H1 (cell line): ENCODE measurements around the gene EPHA10. TPM values are rescaled to one million over a fixed set of nuclear protein-coding genes. Genes with fewer than 3 reads are reported as not detected.
"Not testable (repeated sequence)": the region's sequence is repeated elsewhere in the genome, so short reads cannot be mapped to it uniquely, and the experiment has no call there.

Experiments
- CTCF ChIA-PET: fragments of 300-600 bp; sonication (Branson Sonifier 250); formaldehyde crosslinking; loops from one replicate; lab custom pipeline; 2021; ENCODE audit not compliant: partially characterized antibody; lab: Charles Lee
- POLR2A ChIA-PET: fragments of 300-600 bp; sonication (Branson Sonifier 250); formaldehyde crosslinking; loops from one replicate; lab custom pipeline; 2021; ENCODE audit warnings: inconsistent platforms; ENCODE audit not compliant: partially characterized antibody; lab: Charles Lee
- DNase-seq, 2 experiments: peaks; one replicate each; pipeline versions ENCODE4 v3.0.0 to v3.0.0-alpha.2; 2010 to 2022; ENCODE audit warnings: low spot score in 2 of 2, low read depth in 1 of 2, mixed read lengths in 1 of 2
- FAIRE-seq: peaks from 2 replicates; lab custom pipeline; 2011; peaks lifted over from hg19 to GRCh38; lab: Jason Lieb, UNC
- H2AFZ ChIP-seq: 2 replicates; pipeline ENCODE4 v1.8.1; 2012; ENCODE audit warnings: low read length, inconsistent platforms
- H2AK5ac ChIP-seq: 2 replicates; pipeline ENCODE4 v1.6.1; 2013; ENCODE audit warnings: low read depth, low read length
- H2BK120ac ChIP-seq: replicated peaks from 2 replicates; pipeline ENCODE3; 2013; ENCODE audit warnings: low read depth, low read length, inconsistent platforms
- H2BK12ac ChIP-seq: 2 replicates; pipeline ENCODE4 v1.6.1; 2013; ENCODE audit warnings: low read depth, low read length
- H2BK15ac ChIP-seq: 2 replicates; pipeline ENCODE4 v1.6.1; 2013; ENCODE audit warnings: low read length
- H2BK20ac ChIP-seq: 2 replicates; pipeline ENCODE4 v1.6.1; 2013; ENCODE audit warnings: low read length
- H2BK5ac ChIP-seq: 2 replicates; pipeline ENCODE4 v1.6.1; 2013; ENCODE audit warnings: low read depth, low read length
- H3K14ac ChIP-seq: 2 replicates; pipeline ENCODE4 v1.6.1; 2013; ENCODE audit warnings: inconsistent platforms; ENCODE audit not compliant: insufficient read length
- H3K18ac ChIP-seq: 2 replicates; pipeline ENCODE4 v1.6.1; 2013; ENCODE audit warnings: low read length; ENCODE audit errors: extremely low read depth
- H3K23ac ChIP-seq: 2 replicates; pipeline ENCODE4 v1.6.1; 2013; ENCODE audit warnings: inconsistent platforms; ENCODE audit not compliant: insufficient read length
- H3K23me2 ChIP-seq: 2 replicates; pipeline ENCODE4 v1.6.1; 2013; ENCODE audit warnings: low read depth, low read length
- H3K27ac ChIP-seq: 2 replicates; pipeline ENCODE4 v1.6.1; 2011; ENCODE audit warnings: low read depth, low read length, inconsistent platforms
- H3K27me3 ChIP-seq, 4 experiments: replicated peaks in 1 of 4; 1 replicate in 1 of 4; 2 replicates in 3 of 4; pipeline versions ENCODE4 v1.6.1 to v1.8.1; 2011 to 2013; ENCODE audit warnings: low read length in 3 of 4, mild to moderate bottlenecking in 3 of 4, inconsistent platforms in 2 of 4, mixed read lengths in 2 of 4, moderate library complexity in 1 of 4; ENCODE audit not compliant: control insufficient read depth in 3 of 4, insufficient read depth in 3 of 4; ENCODE audit errors: extremely low read depth in 1 of 4
- H3K36me3 ChIP-seq, 4 experiments: 2 replicates each; pipeline versions ENCODE4 v1.6.1 to v1.8.1; 2011 to 2013; ENCODE audit warnings: mild to moderate bottlenecking in 4 of 4, low read length in 3 of 4, moderate library complexity in 2 of 4, control low read depth in 1 of 4, inconsistent platforms in 1 of 4; ENCODE audit not compliant: insufficient read depth in 4 of 4, control insufficient read depth in 2 of 4
- H3K4ac ChIP-seq: replicated peaks from 2 replicates; pipeline ENCODE3; 2013; ENCODE audit warnings: low read length, low read depth, mixed read lengths, inconsistent platforms; ENCODE audit not compliant: insufficient read length
- H3K4me1 ChIP-seq, 4 experiments: replicated peaks in 1 of 4; 1 replicate in 1 of 4; 2 replicates in 3 of 4; pipeline versions ENCODE4 v1.6.1 to v1.8.1; 2011 to 2013; ENCODE audit warnings: low read length in 3 of 4, inconsistent platforms in 2 of 4, mixed read lengths in 1 of 4; ENCODE audit not compliant: insufficient read depth in 4 of 4, control insufficient read depth in 3 of 4
- H3K4me2 ChIP-seq, 2 experiments: 2 replicates each; pipeline versions ENCODE4 v1.6.1 to v1.8.1; 2011 to 2013; ENCODE audit warnings: low read depth in 2 of 2, low read length in 2 of 2, control low read depth in 1 of 2, inconsistent platforms in 1 of 2, mild to moderate bottlenecking in 1 of 2; ENCODE audit not compliant: insufficient read depth in 1 of 2
- H3K4me3 ChIP-seq, 4 experiments: fragments of 200-600, 300-600 bp in 1 of 4; sonication (generic), shearing (Covaris generic), sonication (Bioruptor Twin) in 1 of 4; 2 replicates each; pipeline versions ENCODE4 v1.5.1 to v1.8.1; 2011 to 2016; ENCODE audit warnings: low read length in 4 of 4, low read depth in 3 of 4, control low read depth in 2 of 4, inconsistent platforms in 2 of 4, mild to moderate bottlenecking in 2 of 4, mixed read lengths in 1 of 4, moderate library complexity in 1 of 4; ENCODE audit not compliant: insufficient read depth in 2 of 4; ENCODE audit errors: extremely low read depth in 1 of 4
- H3K56ac ChIP-seq: replicated peaks from 2 replicates; pipeline ENCODE3; 2013; ENCODE audit warnings: low read depth, mild to moderate bottlenecking, mixed read lengths, low read length, inconsistent platforms; ENCODE audit not compliant: insufficient read length
- H3K79me1 ChIP-seq: 2 replicates; pipeline ENCODE4 v1.6.1; 2013; ENCODE audit warnings: low read depth, low read length, control low read depth
- H3K79me2 ChIP-seq, 2 experiments: 2 replicates each; pipeline versions ENCODE4 v1.6.1 to v1.8.1; 2012 to 2013; ENCODE audit warnings: low read length in 2 of 2, mild to moderate bottlenecking in 2 of 2, inconsistent platforms in 1 of 2; ENCODE audit not compliant: insufficient read depth in 2 of 2, control insufficient read depth in 1 of 2
- H3K9ac ChIP-seq, 4 experiments: replicated peaks in 1 of 4; 1 replicate in 1 of 4; 2 replicates in 3 of 4; pipeline versions ENCODE4 v1.6.1 to v1.8.1; 2011 to 2013; ENCODE audit warnings: low read depth in 3 of 4, low read length in 3 of 4, control low read depth in 2 of 4, mild to moderate bottlenecking in 2 of 4, moderate library complexity in 2 of 4, inconsistent platforms in 1 of 4; ENCODE audit errors: extremely low read depth in 1 of 4
- H3K9me3 ChIP-seq, 2 experiments: 2 replicates each; pipeline versions ENCODE4 v1.6.1 to v1.8.1; 2012 to 2013; ENCODE audit warnings: mild to moderate bottlenecking in 2 of 2, moderate library complexity in 2 of 2, control low read depth in 1 of 2, inconsistent platforms in 1 of 2, low read depth in 1 of 2, low read length in 1 of 2, mixed read lengths in 1 of 2; ENCODE audit not compliant: insufficient read depth in 2 of 2
- H4K20me1 ChIP-seq, 2 experiments: replicated peaks in 1 of 2; 2 replicates each; pipeline versions ENCODE3 to v1.8.1; 2011 to 2013; ENCODE audit warnings: inconsistent platforms in 2 of 2, low read length in 2 of 2, mild to moderate bottlenecking in 1 of 2; ENCODE audit not compliant: insufficient read depth in 2 of 2, control insufficient read depth in 1 of 2
- H4K5ac ChIP-seq: 2 replicates; pipeline ENCODE4 v1.6.1; 2013; ENCODE audit warnings: low read length, low read depth, mixed read lengths, inconsistent platforms; ENCODE audit not compliant: insufficient read length
- H4K8ac ChIP-seq: 2 replicates; pipeline ENCODE4 v1.8.0; 2013; ENCODE audit warnings: mild to moderate bottlenecking, moderate library complexity, low read length, inconsistent platforms; ENCODE audit not compliant: insufficient read depth; ENCODE audit errors: extremely low read depth
- H4K91ac ChIP-seq: replicated peaks from 2 replicates; pipeline ENCODE3; 2013; ENCODE audit warnings: low read length, mixed read lengths, inconsistent platforms; ENCODE audit not compliant: insufficient read length
- WGBS, 2 experiments: shearing (Covaris generic) in 1 of 2; methylation state at CpG; one replicate each; pipeline versions ENCODE4 v1.1.6 to v1.1.7; 2013 to 2015; ENCODE audit warnings: low lambda C conversion rate in 2 of 2, mixed read lengths in 2 of 2, inconsistent platforms in 1 of 2, low coverage in 1 of 2, missing lambda C conversion rate in 1 of 2; ENCODE audit not compliant: insufficient replicate concordance in 2 of 2, insufficient coverage in 1 of 2, insufficient read length in 1 of 2; ENCODE audit errors: extremely low coverage in 1 of 2, missing lambda C conversion rate in 1 of 2; 5-methylcytosine and 5-hydroxymethylcytosine counted together
- polyA plus RNA-seq, 7 experiments: library from polyadenylated mRNA; depleted of rRNA in 3 of 7; stranded (reverse) in 5 of 7; unstranded in 2 of 7; fragments of >200 nt in 5 of 7; fragments of 200-250 nt in 2 of 7; gene quantifications; 1 replicate in 5 of 7; 2 replicates in 1 of 7; 4 replicates in 1 of 7; pipeline versions ENCODE4 v1.2.1 to v1.2.3, GENCODE V29; 2011 to 2013; ENCODE audit warnings: missing spikeins in 2 of 7, mixed read lengths in 2 of 7
- total RNA-seq: library from RNA; stranded (reverse); fragmentation: NEBNext Ultra II Directional; extraction: Animal tissue kit (Norgen Biotek cat#: 25700); gene quantifications from 2 replicates; pipeline ENCODE4 v1.2.1, GENCODE V29; 2021

Gene EPHA10
- total and polyA plus RNA-seq, 2 of the 8 experiments (the other 6 are each of a cell fraction or from before 2014, with no cell fraction given), result 0.54 to 1.0 TPM

GRCh38 chr1:37684182-37684581 is 80.7 kb downstream of the EPHA10 start:
- not testable (repeated sequence) for H3K79me1 ChIP-seq, H3K27me3 ChIP-seq, H3K4ac ChIP-seq, H3K18ac ChIP-seq, H3K56ac ChIP-seq, H2BK120ac ChIP-seq, H2BK12ac ChIP-seq, H4K5ac ChIP-seq, H4K8ac ChIP-seq, H3K9me3 ChIP-seq, H3K14ac ChIP-seq, H2BK5ac ChIP-seq, H3K4me1 ChIP-seq, H3K23me2 ChIP-seq, H4K91ac ChIP-seq, H3K23ac ChIP-seq, H4K20me1 ChIP-seq, H3K4me3 ChIP-seq, H3K4me2 ChIP-seq, DNase-seq, H2BK15ac ChIP-seq, H3K79me2 ChIP-seq, H3K27ac ChIP-seq, H2BK20ac ChIP-seq, H2AFZ ChIP-seq, FAIRE-seq, H2AK5ac ChIP-seq, H3K9ac ChIP-seq
- ChIA-PET CTCF (interaction anchor here (0.6 to 20.8 kb wide), 8 partner anchors 9 to 210 kb away, joined by 3 to 400 read pairs (median 5); no protein-coding TSS in a partner anchor), POLR2A (interaction anchor here (1.4 to 1.6 kb wide), 2 partner anchors 79 to 85 kb away, joined by 3 to 4 read pairs; no protein-coding TSS in a partner anchor)
- WGBS, 2 experiments, result 86% methylated on average over 9 of the region's 9 CpGs; no CpG with 5 or more reads in 1 of the 2 experiments
- peaks cover 5 to 53% (median 36%) of the 10 kb centered on the region in 4 experiments; a peak in 7 of 8 replicates for H3K36me3 ChIP-seq
